Spleen (tissue), 11 donors: ENCODE data around the gene LRRC15. TPM values are rescaled to one million over a fixed set of nuclear protein-coding genes. Genes with fewer than 3 reads are reported as not detected.

Source experiments
- DNase-seq: peaks from one replicate; pipeline ENCODE4 v3.0.0-alpha.2; 2020
- H3K27ac ChIP-seq, 8 donors: fragments of 200-600 bp; sonication (generic) in 7 of 8; 1 replicate in 4 of 8; 2 replicates in 4 of 8; pipeline versions ENCODE4 v1.5.0 to v1.8.0; 2016 to 2021; ENCODE audit warnings: inconsistent platforms in 4 of 8, mild to moderate bottlenecking in 4 of 8, moderate library complexity in 1 of 8
- H3K27me3 ChIP-seq, 7 donors: fragments of 200-600 bp; sonication (generic) in 6 of 7; replicated peaks in 1 of 7; 1 replicate in 4 of 7; 2 replicates in 3 of 7; pipeline versions ENCODE4 v1.5.0 to v1.8.0; 2016 to 2021; ENCODE audit warnings: inconsistent platforms in 3 of 7, mild to moderate bottlenecking in 1 of 7
- H3K36me3 ChIP-seq, 6 donors: fragments of 200-600 bp; sonication (generic) in 5 of 6; 1 replicate in 4 of 6; 2 replicates in 2 of 6; pipeline versions ENCODE4 v1.5.0 to v1.8.0; 2016 to 2021; ENCODE audit warnings: inconsistent platforms in 2 of 6
- H3K4me1 ChIP-seq, 6 donors: fragments of 200-600 bp; sonication (generic) in 5 of 6; 1 replicate in 3 of 6; 2 replicates in 3 of 6; pipeline versions ENCODE4 v1.5.0 to v1.8.0; 2016 to 2021; ENCODE audit warnings: inconsistent platforms in 3 of 6
- H3K4me3 ChIP-seq, 8 donors: fragments of 200-600 bp; sonication (generic) in 7 of 8; 1 replicate in 4 of 8; 2 replicates in 4 of 8; pipeline versions ENCODE4 v1.5.0 to v1.8.0; 2016 to 2021; ENCODE audit warnings: inconsistent platforms in 4 of 8, mild to moderate bottlenecking in 4 of 8, moderate library complexity in 2 of 8
- H3K9me3 ChIP-seq, 8 donors: fragments of 200-600 bp; sonication (generic) in 7 of 8; 1 replicate in 4 of 8; 2 replicates in 4 of 8; pipeline versions ENCODE4 v1.5.0 to v1.8.0; 2016 to 2021; ENCODE audit warnings: inconsistent platforms in 4 of 8
- POLR2A ChIP-seq, 3 donors: fragments of 450-650 bp; IDR thresholded peaks; one replicate each; pipeline ENCODE4 v1.5.1; 2017; ENCODE audit warnings: antibody characterized with exemption in 3 of 3, mild to moderate bottlenecking in 1 of 3
- POLR2AphosphoS5 ChIP-seq, 3 donors: sonication (generic); formaldehyde crosslinking; IDR thresholded peaks; one replicate each; pipeline ENCODE4 v1.5.1; 2017; ENCODE audit warnings: antibody characterized with exemption in 3 of 3
- WGBS, 5 donors: extraction: QIAGEN DNeasy Blood & Tissue Kit in 3 of 5; methylation state at CpG; one replicate each; pipeline versions ENCODE4 v1.1.5 to v1.1.7; 2013 to 2018; 5-methylcytosine and 5-hydroxymethylcytosine counted together
- intact Hi-C: fragments of 100-400 bp; cut with DNase I; formaldehyde crosslinking; loops from one replicate; pipeline ENCODE4 v1.15.0; 2023; ENCODE audit warnings: low total_unique reads
- polyA plus RNA-seq, 3 donors: library from polyadenylated mRNA; stranded (reverse); fragments of 200-250 nt; gene quantifications; one replicate each; pipeline ENCODE4 v1.2.1, GENCODE V29; 2013
- total RNA-seq, 7 donors: library from RNA; depleted of rRNA in 3 of 7; stranded (reverse); fragments of >200 nt in 3 of 7; fragmentation: NEBNext Ultra II Directional in 4 of 7; extraction: Animal tissue kit (Norgen Biotek cat#: 25700) in 4 of 7; gene quantifications; one replicate each; pipeline versions ENCODE4 v1.1.0 to v1.2.1, GENCODE V29; 2016 to 2021
- TF ChIP-seq, protein P1 (sequence below), 11 experiments: fragments of 200-600 bp in 7 of 11; fragments of 450-650 bp in 4 of 11; sonication (generic) in 4 of 11; IDR thresholded peaks in 8 of 11; conservative IDR thresholded peaks in 3 of 11; 1 replicate in 7 of 11; 2 replicates in 4 of 11; pipeline versions ENCODE4 v1.4.0 to v1.8.0; 2016 to 2021; ENCODE audit warnings: antibody characterized with exemption in 11 of 11, inconsistent platforms in 4 of 11, mild to moderate bottlenecking in 1 of 11
- donor health status: healthy with polysubstance abuse.
- donor health status: DM: no; HTN: no; CAD: no; lungs with moderate emphysema.
- donor health status: DM: no; HTN: no; CAD: no.
- donor health status: Bipolar disorder and iron deficiency.
- donor health status: healthy.
- donor health status: DM: no; HTN: no; CAD: no.
- donor health status: DM: yes; HTN: yes; CAD: no.

The LRRC15 gene
- total and polyA plus RNA-seq, 10 donors: 0.09 to 1.1 (median 0.35) TPM; not detected in 1

DNA sequence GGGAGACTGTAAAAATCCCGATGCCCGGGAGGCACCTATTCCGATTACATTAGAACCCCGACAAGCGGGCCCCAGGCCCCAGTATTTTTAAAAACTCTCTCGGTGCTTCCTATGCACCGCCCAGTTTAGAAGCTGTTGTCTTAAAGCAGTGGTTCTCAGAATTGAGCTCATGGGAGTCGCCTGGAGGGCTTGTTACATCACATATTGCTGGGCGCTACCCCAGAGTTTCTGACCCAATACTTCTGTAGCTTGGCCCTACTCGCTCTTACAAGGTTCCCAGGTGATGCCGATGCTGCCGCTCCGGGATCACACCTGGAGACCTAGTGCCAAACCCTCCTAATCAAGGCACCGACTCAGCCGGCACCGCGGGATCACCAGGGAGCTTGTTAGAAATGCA, 53.6 kb downstream of the LRRC15 start:
- 19 to 34% (median 26%) methylated on average over 15 to 17 of the region's 17 CpGs for whole genome bisulfite sequencing, 5 donors
- peaks cover 0 to 21% (median 15%) of the 10 kb centered on the region in 8 donors for H3K9me3 ChIP-seq
- TF ChIP-seq POLR2A (IDR thresholded peaks at IDR 0.05): no peak
- TF ChIP-seq, protein P1, sequence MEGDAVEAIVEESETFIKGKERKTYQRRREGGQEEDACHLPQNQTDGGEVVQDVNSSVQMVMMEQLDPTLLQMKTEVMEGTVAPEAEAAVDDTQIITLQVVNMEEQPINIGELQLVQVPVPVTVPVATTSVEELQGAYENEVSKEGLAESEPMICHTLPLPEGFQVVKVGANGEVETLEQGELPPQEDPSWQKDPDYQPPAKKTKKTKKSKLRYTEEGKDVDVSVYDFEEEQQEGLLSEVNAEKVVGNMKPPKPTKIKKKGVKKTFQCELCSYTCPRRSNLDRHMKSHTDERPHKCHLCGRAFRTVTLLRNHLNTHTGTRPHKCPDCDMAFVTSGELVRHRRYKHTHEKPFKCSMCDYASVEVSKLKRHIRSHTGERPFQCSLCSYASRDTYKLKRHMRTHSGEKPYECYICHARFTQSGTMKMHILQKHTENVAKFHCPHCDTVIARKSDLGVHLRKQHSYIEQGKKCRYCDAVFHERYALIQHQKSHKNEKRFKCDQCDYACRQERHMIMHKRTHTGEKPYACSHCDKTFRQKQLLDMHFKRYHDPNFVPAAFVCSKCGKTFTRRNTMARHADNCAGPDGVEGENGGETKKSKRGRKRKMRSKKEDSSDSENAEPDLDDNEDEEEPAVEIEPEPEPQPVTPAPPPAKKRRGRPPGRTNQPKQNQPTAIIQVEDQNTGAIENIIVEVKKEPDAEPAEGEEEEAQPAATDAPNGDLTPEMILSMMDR (IDR thresholded peaks at IDR 0.05 in 8 of 11, conservative IDR thresholded peaks at IDR 0.05 in 3 of 11): peak in 5 of 11 experiments; percentile 4 to 61 (median 43)
- TF ChIP-seq POLR2AphosphoS5 (IDR thresholded peaks at IDR 0.05): no peak
- no peak for DNase-seq
- peaks cover 3 to 37% (median 19%) of the 10 kb centered on the region in 6 donors for H3K4me1 ChIP-seq
- H3K4me3 ChIP-seq: peak overlapping the region in 7 of 8 donors; percentile 33 to 67 (median 42)
- H3K27me3 ChIP-seq: peaks cover 0 to 76% (median 15%) of the 10 kb centered on the region in 7 donors
- H3K36me3 ChIP-seq: no peaks in the 10 kb centered on the region
- H3K27ac ChIP-seq: no peak overlapping the region
- intact Hi-C loops: loop anchor here (5.0 kb wide), 2 partner anchors 179 to 539 kb away; partner anchors contain the start of gene HES1

DNA sequence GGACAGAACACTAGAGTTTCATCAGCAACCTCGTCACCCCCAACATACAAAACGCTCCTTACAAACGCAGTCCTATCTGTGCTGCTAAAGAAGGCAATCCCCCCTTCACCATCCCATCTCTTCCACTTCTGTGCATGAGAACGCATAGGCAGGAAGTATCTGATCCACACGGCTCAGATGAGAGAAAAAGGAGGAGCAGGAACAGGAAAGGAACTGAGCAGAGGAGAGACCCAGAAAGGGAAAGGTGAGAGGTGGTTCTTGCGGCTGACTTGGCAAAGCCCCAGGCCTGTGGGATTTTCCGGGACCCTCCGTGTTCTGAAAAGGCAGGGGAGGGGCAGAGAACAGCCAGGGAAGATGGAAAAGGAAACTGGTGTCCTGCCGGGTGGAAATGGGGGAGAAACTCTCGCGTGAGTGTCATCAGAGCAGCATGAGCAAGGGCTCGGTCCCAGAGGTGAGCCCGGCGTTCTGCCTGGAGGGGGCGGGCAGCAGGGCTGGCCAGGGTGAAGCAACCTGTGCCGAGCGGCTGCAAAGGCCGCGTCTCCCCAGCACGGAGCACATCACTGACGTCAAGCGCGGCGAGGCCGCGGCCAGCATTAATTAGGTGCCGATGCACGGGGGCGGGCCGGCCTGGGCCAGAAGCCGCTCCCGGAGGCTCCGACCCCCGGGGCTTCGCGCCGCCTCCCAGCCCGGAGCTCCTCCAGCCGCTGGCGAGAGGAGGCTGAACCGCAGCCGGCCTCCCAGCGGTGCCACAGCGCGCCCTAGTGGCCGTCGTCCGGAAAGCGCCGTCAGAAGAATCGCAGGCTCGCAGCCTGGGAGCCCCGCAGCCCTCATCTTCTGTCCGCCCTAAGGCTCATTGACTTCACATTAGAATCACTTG, 54.2 kb downstream of the LRRC15 start:
- peaks cover 0 to 21% (median 15%) of the 10 kb centered on the region in 8 donors for H3K9me3 ChIP-seq
- intact Hi-C loops: loop anchor here (5.0 kb wide), 2 partner anchors 178 to 538 kb away; partner anchors contain the start of gene HES1
- WGBS, 5 donors: 2 to 10% (median 3%) methylated on average over 21 to 54 of the region's 54 CpGs
- peaks cover 0 to 76% (median 15%) of the 10 kb centered on the region in 7 donors for H3K27me3 ChIP-seq
- TF ChIP-seq POLR2A (IDR thresholded peaks at IDR 0.05) (no peak), POLR2AphosphoS5 (IDR thresholded peaks at IDR 0.05) (peak; percentile 27 to 76 (median 68))
- TF ChIP-seq, protein P1 (IDR thresholded peaks at IDR 0.05 in 8 of 11, conservative IDR thresholded peaks at IDR 0.05 in 3 of 11): peak; percentile 76 to 97 (median 93)
- peak overlapping the region in 4 of 8 donors; percentile 1 to 37 (median 20) for H3K27ac ChIP-seq
- peaks cover 3 to 37% (median 19%) of the 10 kb centered on the region in 6 donors for H3K4me1 ChIP-seq
- DNase-seq: peak; percentile 96
- peak overlapping the region; percentile 32 to 67 (median 42) for H3K4me3 ChIP-seq
- H3K36me3 ChIP-seq: no peaks in the 10 kb centered on the region

DNA sequence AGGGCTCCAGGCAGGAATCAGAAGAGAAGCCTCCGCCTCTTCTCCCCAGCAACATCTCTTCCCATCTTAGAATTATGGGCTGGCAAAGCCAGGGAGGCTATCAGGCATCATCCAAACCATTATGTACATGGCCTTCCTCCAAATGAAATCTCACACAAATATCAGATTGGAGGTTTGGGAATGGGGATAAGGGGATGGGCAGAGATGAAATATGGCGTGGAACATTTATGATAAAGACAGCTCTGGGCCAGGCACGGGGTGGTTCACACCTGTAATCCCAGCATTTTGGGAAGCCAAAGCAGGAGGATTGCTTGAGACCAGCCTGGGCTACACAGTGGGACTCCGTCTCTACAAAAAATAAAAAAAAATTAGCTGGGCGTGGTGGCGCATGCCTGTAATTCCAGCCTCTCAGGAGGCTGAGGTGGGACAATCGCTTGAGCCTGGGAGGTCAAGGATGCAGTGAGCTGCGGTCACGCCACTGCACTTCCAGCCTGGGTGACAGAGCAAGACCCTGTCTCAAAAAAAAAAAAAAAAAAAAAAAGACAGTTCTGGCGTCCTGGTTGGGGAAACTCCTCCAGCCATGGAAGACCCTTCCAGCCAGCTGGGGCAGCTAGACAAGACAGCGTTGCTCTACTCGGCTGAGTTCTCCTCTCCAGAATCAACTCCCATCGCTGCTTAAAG, 55.0 kb downstream of the LRRC15 start:
- Histone ChIP-seq H3K9me3 (peaks cover 0 to 15% (median 14%) of the 10 kb centered on the region in 8 donors), H3K4me3 (peak overlapping the region in 1 of 8 donors; percentile 55), H3K27me3 (peaks cover 0 to 76% (median 15%) of the 10 kb centered on the region in 7 donors), H3K4me1 (peaks cover 3 to 42% (median 20%) of the 10 kb centered on the region in 6 donors), H3K27ac (no peak overlapping the region), H3K36me3 (no peaks in the 10 kb centered on the region)
- intact Hi-C loops: loop anchor here (5.0 kb wide), 3 partner anchors 177 to 537 kb away; partner anchors contain the start of gene HES1
- peak; percentile 38 for DNase-seq
- WGBS, 5 donors: 81 to 89% (median 85%) methylated on average over 12 to 13 of the region's 13 CpGs
- TF ChIP-seq, protein P1 (IDR thresholded peaks at IDR 0.05 in 8 of 11, conservative IDR thresholded peaks at IDR 0.05 in 3 of 11): no peak
- TF ChIP-seq POLR2AphosphoS5 (IDR thresholded peaks at IDR 0.05) (no peak), POLR2A (IDR thresholded peaks at IDR 0.05) (no peak)
